GM12872 (cell line): Measurements from ENCODE around the gene PPM1A.

Experiments used
- CTCF ChIP-seq: IDR thresholded peaks from 3 replicates; pipeline ENCODE4 v1.5.1; 2011; ENCODE audit warnings: low read depth, mild to moderate bottlenecking, low read length, moderate library complexity; ENCODE audit not compliant: insufficient read depth

Gene PPM1A

GRCh38 chr14:60339571-60339970, 90.5 kb downstream of the PPM1A start:
- no peak for TF ChIP-seq CTCF

GRCh38 chr14:60343571-60344071, 94.6 kb downstream of the PPM1A start:
- no peak for TF ChIP-seq CTCF

GRCh38 chr14:60344751-60345150, 95.7 kb downstream of the PPM1A start:
- no peak for TF ChIP-seq CTCF

- no peak for TF ChIP-seq CTCF
These were observed 97.7 kb downstream of the PPM1A start for GRCh38 chr14:60346706-60347105.

GRCh38 chr14:60348211-60348610, 99.2 kb downstream of the PPM1A start:
- no peak for TF ChIP-seq CTCF
